HG03025 (cell line): Measurements from ENCODE around the gene EYS.
A peak's percentile ranks its signal among the peaks of the same experiment; 100 is the strongest.
"Not testable (repeated sequence)": the region's sequence is repeated elsewhere in the genome, so short reads cannot be mapped to it uniquely, and the experiment has no call there.

ENCODE experiments used
- ATAC-seq: cut with Tn5 transposase; IDR thresholded peaks from one replicate; pipeline ENCODE4 v1.9.1; 2021; ENCODE audit warnings: mild to moderate bottlenecking, moderate library complexity; ENCODE audit not compliant: unreplicated experiment, low FRiP score

Gene EYS

DNA sequence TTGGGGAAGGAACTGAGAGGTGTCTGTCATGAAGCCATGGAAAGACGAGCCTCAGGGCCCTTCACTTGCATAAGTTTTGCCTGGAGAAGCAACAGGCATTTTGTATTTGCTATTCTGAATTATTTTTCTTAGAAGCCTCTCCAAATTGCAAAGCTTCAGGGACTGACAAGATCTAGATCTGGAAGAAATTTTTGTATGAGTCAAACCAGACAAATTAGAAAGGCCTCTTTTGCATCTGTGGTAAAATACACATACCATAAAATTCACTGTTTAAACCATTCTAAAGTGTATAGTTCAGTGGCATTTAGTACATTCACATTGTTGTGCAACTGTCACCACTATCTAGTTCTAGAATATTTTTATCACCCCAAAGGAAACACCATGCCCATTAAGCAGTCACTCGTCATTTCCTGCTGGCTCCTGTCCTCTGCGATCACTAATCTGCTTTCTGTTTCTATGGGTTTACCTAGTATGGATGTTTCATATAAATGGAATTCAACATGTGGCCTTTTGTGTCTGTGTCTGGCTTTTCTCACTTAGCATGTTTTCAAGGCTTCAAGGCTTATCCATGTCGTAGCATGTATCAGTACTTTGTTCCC, 1802.3 kb downstream of the EYS start:
- no peak for ATAC-seq

DNA sequence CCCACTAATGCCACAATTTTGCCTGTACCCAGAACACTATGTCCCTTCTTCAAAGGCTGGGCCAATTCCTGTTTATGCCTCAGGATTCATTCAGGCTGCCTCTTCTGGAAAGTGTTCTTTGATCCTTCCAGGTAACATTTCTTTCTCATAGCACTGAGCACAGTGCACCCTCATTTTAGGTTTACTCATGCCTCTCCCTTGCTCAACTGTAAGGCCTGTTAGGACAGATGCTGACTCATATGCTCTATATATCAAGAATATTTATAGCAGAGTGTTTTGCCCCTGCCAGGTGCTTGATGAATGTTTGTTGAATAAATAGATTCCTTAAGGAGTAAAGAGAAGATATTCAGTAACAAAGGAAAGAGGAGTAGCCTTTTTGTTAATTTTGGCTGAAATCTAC, 1807.5 kb downstream of the EYS start:
- ATAC-seq, result no peak

DNA sequence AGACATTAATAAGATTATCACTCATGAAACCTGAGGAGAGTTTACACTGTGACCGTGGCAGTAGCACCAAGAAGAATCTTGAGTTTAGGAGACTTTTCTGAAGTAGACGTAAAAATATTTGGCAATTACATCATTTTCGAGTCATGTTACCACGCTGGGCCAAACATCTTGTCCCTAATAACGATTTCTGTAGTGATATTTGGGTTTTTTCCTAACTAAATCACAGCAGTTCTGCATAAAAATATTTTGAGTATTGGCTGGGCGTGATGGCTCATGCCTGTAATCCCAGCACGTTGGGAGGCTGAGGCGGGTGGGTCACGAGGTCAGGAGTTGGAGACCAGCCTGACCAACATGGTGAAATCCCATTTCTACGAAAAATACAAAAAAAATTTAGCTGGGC, 1809.1 kb downstream of the EYS start:
- ATAC-seq, result no peak

DNA sequence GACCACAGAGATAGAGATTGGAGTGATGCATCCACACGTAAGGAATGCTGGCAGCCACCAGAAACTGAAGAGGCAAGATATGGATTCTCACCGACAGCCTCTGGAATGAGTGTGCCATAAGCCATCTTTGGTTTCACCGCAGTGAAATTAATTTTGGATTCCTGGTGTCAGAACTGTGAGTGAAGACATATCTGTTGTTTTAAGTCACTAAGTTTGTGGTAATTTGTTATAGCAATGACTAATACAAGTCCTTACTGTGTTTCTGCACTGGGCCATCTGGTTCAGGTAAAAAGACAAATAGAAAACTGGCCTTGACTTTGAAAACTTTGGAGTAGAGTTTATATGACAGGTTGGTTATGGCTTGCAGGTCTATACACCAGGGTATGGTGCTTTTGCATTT, 1809.6 kb downstream of the EYS start:
- ATAC-seq, result no peak

DNA sequence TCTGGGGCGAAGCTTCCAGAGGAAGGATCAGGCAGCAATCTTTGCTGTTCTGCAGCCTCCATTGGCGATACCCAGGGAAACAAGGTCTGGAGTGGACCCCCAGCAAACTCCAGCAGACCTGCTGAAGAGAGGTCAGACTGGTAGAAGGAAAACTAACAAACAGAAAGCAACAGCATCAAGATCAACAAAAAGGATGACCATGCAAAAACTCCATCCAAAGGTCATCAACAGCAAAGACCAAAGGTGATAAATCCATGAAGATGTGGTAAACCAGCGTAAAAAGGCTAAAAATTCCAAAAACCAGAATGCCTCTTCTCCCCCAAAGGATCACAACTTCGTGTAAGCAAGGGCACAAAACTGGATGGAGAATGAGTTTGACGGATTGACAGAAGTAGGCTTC, 1818.6 kb downstream of the EYS start:
- no peak for ATAC-seq

DNA sequence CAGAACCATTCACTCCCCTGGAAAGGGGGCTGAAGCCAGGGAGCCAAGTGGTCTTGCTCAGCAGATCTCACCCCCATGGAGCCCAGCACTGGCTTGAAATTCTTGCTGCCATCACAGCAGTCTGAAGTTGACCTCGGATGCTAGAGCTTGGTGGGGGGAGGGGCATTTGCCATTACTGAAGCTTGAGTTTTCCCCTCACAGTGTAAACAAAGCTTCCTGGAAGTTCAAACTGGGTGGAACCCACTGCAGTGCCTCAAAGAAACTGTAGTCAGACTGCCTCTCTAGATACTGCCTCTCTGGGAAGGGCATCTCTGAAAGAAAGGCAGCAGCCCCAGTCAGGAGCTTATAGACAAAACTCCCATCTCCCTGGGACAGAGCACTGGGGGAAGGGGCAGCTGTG, 1819.2 kb downstream of the EYS start:
- ATAC-seq, result not testable (repeated sequence)

DNA sequence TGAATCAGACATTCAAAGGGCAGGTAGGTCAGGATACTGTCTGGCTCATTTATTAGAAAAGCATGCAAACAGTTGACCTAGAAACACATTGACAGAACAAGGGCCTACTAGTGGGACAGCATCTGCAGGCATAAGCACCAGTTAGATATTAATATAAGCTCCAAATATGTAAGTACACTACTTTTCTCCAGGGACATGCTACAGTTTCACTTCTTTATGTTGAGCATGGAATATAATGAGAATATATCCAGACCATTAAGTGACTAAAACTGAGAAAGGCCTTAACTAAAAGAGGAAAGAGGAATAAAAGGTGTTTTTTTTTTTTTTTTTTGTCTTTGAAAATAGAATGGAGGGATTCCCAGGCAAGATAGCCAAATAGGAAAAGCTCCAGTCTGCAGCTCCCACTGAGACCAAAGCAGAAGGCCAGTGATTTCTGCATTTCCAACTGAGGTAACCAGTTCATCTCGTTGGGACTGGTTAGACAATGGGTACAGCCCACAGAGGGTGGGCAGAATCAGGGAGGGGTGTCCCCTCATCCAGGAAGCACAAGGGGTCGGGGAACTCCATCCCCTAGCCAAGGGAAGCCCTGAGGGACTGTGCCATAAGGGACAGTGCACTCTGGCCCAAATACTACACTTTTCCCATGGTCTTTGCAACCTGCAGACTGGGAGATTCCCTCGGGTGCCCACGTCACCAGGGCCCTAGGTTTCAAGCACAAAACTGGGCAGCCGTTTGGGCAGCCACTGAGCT, 1819.8 kb downstream of the EYS start:
- no peak for ATAC-seq

DNA sequence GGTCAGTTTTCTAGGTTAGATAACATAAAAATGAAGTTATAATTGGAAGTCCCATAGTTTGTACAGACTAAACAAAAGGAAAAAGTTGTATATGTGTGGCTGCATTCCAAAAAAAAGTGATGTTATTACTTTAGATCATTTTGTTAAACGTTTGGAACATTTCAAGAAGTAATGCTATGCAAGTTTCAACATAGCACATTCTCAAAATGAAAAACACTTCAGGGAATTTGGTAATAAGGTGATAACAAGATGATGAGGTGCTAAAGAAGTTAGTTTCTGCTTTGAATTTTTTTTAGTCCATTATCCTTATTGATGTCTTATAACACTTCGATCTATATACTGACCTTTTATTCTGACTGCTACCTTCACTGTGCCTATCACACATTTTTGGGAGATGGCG, 1820.7 kb downstream of the EYS start:
- ATAC-seq, result no peak

DNA sequence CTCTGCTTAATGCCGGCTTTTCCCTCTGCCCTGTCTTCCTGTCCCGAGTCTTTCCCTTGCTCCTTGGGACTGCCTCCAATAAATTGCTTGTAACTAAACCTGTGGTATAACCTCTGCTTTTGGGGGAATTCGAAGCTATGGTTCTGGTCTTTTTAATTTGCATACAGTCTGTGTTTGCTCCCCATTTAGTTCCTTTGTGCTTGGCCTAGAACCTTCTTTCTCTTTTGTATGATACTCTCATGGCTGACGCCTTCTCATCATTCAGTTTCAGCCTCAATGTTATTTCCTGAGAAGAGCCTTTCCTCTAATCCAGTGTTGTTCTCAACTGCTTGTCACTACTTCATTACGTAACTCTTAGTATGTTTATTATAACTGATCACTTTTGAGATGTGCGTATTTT, 1823.4 kb downstream of the EYS start:
- ATAC-seq, result peak; percentile 82

DNA sequence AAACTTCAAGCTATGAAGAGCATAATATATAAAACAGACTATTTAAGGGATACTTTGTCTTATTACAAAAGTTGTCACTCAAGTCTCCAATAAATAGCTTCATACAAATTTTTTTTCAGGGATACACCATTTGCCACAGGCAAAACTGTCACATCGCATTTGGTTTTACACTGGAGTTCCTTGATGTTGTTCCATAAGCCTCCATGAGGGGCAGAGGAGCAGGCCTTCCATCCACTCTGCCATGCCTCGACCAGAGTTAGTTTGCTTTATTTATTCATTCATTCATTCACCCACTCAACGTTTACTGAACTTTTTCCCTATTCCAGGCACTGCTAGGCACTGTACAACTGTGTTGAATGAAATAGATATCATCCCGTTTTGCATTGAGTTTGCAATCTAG, 1824.8 kb downstream of the EYS start:
- no peak for ATAC-seq

DNA sequence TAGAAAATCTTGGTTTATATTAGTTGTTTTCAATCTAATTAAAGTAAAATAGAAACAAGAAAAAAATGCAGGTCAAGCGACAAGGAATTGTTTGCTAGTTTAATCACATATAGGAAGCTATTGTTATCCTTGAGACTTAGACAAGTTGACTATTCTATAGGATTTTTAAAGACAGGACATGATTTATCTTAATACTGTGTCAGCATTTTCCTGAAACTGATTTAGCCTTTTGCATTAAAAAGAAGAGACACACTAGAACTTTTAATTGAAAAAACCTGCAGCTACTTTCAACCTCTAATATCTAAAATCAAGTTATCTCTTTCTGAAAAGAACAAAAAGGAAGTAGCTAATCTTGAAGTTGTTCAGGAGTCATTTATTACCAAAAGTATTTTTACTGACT, 1825.2 kb downstream of the EYS start:
- no peak for ATAC-seq

DNA sequence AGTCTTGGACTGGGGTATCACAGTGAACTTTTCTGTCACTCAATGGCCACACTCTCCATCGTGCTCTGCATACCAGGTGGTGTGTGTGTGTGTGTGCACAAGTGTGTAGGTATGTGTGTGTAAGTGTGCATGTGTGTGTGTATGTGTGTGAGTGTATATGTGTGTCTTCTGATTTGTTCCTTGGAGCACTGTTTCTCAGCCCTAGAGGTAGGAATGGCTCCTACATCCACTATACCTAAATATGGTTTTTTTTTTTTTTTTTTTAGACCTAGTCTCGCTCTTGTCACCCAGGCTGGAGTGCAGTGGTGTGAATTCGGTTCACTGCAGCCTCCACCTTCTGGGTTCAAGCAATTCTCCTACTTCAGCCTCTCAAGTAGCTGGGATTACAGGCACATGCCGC, 1834.8 kb downstream of the EYS start:
- no peak for ATAC-seq

DNA sequence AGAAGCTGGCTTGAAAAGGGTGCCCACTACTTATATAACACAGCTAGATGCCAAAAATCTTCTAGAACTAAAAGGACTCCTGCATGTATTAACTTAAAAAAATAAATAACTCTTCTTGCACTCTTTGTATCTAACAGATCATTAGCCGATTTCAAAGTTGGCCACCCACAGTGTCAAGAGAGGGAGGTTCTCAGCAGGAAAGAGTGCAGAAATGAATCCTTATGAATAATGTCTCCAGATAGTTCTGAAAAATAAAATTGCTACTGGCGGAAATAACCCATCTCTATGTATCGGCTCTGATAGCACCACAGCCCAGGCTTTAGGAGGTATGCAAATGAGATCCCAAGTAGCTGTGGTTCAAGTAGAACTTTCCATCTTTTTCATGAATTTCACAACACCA, 1838.7 kb downstream of the EYS start:
- no peak for ATAC-seq

DNA sequence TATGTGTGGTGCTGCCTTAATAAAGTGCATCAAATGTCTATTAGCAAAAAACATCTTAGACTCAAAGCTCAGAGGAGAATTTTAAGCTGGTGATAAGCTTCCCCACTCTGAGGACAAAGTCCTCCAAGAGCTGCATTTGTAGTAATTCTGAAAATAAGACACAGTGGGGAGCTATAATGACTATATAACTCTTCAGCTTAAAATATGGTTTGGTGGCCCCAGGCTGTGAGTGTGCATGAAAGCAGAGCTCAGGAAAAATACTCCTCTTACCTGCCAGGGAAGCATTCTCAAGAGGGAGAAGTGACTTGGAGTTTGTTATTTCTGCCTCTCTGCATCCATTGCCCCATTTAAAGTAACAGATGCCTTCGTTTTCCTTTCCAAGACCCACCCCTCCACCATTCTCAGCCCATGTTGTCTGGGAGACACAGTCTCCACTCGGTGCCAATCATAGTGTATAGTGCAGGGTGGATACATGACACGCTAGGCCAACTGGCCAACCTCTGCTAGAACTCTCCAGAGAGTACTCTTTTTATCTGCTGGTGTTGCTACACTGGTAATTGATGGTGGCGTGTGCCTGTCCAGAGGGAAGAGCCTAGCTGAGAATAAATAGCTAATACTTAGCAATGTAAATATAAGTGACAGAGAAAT, 1842.2 kb downstream of the EYS start:
- no peak for ATAC-seq

DNA sequence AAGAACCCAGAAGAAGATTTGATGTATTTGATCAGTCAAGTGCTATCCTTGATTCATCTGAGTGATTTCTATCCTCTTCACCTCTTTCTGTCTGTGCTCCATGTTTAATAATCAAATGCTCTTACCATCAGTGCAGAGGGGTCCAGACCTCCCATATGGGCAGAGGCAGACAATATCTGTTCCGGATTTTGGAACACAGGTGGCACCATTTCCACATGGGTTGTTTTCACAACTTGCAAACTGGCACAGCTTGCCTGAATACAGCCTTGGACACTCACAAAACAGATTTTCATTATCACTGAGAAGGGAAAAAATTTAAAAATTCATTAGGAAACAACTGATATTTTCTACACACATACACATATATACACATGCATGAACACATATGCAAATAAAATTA, 1843.0 kb downstream of the EYS start:
- no peak for ATAC-seq

DNA sequence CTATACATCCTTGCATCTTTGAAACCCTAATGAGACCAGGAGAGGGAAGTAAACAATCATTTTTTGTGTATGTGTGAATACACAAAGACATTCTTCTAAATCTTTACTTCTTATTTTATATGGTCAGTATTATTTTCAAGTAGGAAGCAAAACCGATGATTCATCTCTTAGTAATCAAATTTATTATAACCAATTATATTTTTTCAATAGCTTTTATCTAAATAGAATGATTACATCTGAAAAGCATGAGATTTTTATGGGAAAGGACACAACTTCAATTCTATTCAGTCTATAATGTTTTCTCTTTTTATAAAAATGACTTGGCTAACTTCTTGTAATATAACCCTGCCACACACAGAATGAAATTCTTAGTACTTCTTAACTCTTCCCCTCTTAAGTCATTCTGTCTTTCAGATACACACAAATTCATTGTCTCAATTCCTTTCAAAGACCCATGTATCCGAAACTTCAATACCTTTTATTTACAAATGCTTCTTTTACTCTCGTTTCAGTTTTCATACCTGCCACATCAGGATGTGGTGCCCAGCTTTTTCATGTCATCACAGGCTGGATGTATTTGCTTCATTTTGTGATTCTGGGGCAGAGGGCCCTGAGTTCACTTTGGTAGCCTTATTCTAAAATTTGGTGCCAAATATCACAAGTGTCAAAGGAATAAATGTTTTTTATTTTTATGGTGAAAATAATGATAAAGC, 1844.4 kb downstream of the EYS start:
- ATAC-seq, result no peak

DNA sequence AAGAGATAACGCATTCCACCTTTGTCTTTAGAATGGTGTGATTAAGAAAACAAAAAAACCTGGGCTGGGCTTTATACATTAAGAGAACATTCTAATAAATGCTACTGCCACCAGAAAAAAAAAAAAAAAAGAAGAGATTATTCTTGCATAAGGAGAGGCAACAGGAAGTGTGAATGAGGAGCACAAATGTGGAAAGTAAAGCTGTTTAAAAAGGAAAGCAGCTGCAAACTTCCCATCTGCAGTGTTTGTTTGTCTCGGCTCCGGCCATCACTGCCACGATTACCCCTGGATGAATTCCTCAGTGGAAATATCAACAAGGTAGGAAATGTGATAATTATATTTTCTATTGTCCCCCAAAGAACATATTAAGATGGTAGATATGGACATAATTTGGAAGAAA, 1847.5 kb downstream of the EYS start:
- no peak for ATAC-seq

DNA sequence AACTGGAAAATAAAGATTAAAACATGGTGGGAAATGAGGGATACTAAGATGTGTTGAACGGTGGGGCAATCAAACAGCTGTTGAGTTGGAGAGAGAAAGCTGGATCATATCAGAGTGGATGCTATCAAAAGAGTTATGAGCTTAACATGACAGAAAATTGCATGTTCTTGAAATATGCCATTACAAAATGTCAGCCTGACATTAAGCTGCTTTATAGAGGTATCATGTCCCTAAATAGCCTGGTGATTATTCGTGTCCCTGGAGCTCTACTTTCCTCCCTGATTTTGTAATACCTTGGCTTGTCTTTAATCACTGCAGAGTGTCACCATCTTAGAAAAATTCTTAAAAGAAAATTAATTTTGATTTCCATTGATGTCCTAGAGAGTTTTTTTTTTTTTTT, 1848.3 kb downstream of the EYS start:
- no peak for ATAC-seq

DNA sequence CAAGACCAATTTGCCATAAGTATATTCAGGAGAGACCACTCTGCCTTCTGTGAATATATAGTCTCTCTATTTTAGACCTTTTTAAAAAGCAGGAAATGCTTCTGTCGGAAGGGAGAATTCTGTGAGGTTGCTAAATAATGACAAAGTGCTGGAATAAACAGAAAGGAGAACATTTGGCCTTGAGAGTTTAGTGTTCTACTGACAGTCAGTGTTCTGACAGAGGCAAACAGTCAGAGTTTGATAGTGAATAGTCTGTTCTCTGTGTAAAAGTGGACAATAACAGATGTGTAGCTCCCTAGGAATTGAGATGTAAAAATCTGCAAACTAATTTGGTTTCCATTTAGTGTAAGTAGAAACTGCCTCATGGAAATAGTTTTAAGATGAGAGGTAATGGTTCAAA, 1850.8 kb downstream of the EYS start:
- no peak for ATAC-seq

DNA sequence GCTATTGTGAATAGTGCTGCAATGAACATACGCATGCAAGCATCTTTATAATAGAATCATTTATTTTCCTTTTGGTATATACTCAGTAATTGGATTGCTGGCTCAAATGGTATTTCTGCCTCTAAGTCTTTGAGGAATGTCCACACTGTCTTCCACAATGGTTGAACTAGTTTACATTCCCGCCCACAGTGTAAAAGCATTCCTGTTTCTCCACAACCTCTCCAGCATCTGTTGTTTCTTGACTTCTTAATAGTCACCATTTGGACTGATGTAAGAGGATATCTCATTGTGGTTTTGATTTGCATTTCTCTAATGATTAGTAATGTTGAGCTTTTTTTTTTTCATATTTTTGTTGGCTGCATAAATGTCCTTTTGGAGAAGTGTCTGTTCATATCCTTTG, 1862.7 kb downstream of the EYS start:
- no peak for ATAC-seq

DNA sequence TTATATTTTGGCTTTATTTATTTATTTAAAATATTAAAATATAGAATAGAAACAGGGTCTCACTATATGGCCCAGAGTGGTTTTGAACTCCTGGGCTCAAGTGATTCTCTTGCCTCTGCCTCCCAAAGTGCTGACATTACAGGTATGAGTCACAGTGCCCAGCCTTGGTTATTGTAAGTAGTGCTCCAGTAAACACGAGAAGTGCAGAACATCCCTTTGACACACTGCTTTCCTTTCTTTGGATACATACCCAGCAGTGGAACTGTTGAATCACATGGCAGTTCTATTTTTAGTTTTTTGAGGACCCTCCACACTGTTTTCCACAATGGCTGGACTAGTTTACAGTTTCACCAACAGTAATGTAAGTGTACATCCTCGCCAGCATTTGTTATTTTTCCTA, 1867.5 kb downstream of the EYS start:
- ATAC-seq, result no peak
